ENCODE data around the gene GFI1.

DNA sequence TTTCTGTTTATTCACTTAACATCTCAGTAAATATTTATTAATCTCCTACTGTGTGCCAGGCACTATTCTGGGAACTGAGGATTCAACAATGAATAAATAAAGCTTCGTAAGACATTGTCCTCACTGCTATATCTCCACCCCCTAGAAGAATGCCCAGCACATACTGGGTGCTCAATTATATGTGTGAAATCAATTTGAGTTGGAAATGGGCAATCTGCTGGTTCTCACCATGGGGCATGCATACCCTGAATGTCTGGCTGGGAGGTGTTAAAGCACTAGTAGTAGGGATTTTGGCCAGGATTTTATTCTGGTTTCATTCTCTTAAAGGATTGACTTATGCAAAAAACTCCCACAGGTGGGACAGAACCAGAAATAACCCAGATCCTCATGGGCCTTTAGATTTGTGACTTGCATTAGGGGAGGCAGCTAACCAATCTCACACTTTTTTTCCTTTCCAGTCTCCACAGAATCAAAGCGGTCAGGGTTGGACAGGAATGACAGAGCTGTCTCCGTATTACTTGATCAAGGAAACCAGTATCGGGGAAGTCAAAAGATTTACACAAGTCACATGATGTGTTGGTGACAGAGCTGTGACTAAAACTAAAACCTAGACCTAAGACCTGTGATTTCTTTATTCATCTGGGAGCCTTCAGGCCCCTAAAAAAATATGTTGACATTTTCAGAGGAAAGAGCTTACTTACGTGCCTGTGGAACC is 12.8 kb downstream of the GFI1 start:
- TF ChIP-seq POLR2A (IDR thresholded peaks at IDR 0.05) (no peak), POLR2AphosphoS5 (IDR thresholded peaks at IDR 0.05) (no peak), EP300 (IDR thresholded peaks at IDR 0.05) (no peak)
- TF ChIP-seq, protein P1, sequence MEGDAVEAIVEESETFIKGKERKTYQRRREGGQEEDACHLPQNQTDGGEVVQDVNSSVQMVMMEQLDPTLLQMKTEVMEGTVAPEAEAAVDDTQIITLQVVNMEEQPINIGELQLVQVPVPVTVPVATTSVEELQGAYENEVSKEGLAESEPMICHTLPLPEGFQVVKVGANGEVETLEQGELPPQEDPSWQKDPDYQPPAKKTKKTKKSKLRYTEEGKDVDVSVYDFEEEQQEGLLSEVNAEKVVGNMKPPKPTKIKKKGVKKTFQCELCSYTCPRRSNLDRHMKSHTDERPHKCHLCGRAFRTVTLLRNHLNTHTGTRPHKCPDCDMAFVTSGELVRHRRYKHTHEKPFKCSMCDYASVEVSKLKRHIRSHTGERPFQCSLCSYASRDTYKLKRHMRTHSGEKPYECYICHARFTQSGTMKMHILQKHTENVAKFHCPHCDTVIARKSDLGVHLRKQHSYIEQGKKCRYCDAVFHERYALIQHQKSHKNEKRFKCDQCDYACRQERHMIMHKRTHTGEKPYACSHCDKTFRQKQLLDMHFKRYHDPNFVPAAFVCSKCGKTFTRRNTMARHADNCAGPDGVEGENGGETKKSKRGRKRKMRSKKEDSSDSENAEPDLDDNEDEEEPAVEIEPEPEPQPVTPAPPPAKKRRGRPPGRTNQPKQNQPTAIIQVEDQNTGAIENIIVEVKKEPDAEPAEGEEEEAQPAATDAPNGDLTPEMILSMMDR (IDR thresholded peaks at IDR 0.05), result no peak
